Anterior cingulate cortex (tissue), 58 donors: ENCODE data around the gene OR5AC2.

Experiments
- DNase-seq, 58 donors: peaks; one replicate each; lab custom pipeline; 2025; lab: John Stamatoyannopoulos, UW

Gene OR5AC2

GRCh38 chr3:98086873-98087272, at the start of gene OR5AC2:
Gene OR5AC2, plus strand, starts transcription at chr3:98087173. Its CDS starts 0 bp downstream, at chr3:98087173.
- no peak for DNase-seq

GRCh38 chr3:98038286-98038685, 48.7 kb upstream of the OR5AC2 start:
- no peak for DNase-seq

- DNase-seq: no peak
Measured at GRCh38 chr3:98038876-98039275, 48.1 kb upstream of the OR5AC2 start.

DNA sequence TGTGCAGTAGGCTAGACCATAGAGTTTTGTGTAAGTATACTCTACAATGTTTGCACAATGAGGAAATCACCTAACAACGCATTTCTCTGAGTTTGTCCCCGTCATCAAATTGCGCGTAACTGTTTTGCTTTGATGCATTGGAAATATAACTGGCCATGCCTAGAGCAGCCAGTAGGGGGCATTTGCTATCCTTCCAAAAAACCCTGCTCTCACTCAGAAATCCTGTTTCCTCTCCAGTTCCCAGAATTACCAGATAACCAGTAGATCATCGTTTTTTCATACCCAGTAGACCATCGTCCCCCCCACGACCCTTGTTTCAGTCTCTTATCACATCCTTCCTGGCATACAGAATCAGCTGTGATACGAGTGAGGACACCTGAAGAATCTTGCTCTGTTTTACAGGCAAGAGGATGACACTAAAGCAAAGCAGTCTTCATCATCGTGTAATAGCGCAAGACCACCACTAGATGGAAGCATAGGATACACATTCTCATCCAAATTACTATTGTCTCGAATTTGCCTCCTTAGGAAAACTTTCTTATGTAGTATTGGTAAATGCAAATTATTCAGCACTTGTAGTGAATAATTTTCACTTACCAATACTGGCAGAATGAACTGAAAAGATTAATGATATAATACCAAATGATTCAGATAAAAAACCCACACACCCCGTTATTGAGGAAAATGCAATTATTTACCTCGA, 47.5 kb upstream of the OR5AC2 start:
- peak in 54 of 58 donors; percentile 4 to 88 (median 54) for DNase-seq

- DNase-seq: no peak
Measured at GRCh38 chr3:98041350-98041749, 45.6 kb upstream of the OR5AC2 start.

- no peak for DNase-seq
Measured at GRCh38 chr3:98048586-98048985, 38.4 kb upstream of the OR5AC2 start.

DNA sequence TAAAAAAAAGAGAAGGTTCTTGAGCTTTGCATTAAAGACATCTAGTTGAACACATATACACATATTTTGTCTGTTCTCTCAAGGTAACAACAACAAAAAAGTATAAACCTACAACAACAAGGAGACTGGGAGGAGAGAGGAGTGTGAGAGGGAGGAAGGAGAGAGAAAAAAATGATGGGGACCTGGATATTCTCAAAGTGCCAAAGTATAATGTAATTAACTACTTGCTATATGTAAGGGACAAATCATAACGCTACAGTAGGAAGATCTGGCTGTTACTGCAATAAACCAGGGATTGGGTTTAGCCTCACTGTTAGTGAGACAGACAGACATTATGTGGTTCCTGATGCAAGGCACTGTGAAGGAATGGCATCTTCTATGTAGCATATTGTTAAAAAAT, 37.7 kb upstream of the OR5AC2 start:
- no peak for DNase-seq

- peak in 1 of 58 donors; percentile 3 for DNase-seq
Measured at GRCh38 chr3:98056035-98056434, 30.9 kb upstream of the OR5AC2 start.

DNA sequence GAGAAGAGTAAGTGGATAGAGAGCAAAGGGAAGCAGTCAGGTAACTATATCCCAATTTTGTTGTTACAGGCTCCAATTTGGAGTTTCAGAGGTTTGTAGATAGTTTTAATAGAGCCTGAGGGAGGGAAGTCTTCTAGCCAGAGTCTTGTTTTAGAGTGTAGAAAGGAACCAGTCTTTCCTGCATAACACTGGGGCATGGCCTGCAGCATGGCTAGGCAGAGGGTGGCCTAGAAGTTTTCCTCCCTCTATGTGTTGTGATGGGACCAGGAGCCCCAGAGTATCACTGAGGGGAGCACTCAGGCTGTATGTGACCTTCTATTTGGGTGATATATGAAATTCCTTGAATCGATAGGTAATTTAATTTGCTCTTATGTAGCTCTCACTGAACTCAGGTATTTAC, 29.3 kb upstream of the OR5AC2 start:
- DNase-seq: no peak

GRCh38 chr3:98058244-98058960, 28.6 kb upstream of the OR5AC2 start:
- DNase-seq: no peak

DNA sequence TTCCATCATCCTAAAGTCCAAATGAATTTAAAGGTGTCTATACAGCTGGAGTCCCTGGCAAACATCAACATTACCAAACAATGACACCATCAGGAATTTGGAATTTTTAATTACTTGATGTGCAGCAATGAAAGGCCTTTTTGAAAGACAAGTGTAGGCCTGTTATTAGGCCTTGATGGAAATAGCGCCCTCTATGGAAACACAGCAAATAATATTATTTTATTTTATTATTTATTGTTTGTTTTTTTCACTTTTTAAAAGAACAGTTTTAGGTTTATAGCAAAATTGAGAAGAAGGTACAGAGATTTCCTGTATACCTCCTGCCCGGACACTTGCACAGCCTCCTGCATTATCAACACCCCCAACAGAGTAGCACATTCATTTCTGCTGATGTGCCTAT, 18.1 kb upstream of the OR5AC2 start:
- no peak for DNase-seq

- no peak for DNase-seq
Measured at GRCh38 chr3:98070840-98071239, 16.1 kb upstream of the OR5AC2 start.

GRCh38 chr3:98073486-98073885, 13.5 kb upstream of the OR5AC2 start:
- DNase-seq: no peak

- no peak for DNase-seq
Measured at GRCh38 chr3:98095882-98096281, 8.9 kb downstream of the OR5AC2 start.

GRCh38 chr3:98099848-98100247, 12.9 kb downstream of the OR5AC2 start:
- no peak for DNase-seq

GRCh38 chr3:98108162-98108561, 21.2 kb downstream of the OR5AC2 start:
- no peak for DNase-seq

GRCh38 chr3:98109807-98110549, 23.0 kb downstream of the OR5AC2 start:
- no peak for DNase-seq

DNA sequence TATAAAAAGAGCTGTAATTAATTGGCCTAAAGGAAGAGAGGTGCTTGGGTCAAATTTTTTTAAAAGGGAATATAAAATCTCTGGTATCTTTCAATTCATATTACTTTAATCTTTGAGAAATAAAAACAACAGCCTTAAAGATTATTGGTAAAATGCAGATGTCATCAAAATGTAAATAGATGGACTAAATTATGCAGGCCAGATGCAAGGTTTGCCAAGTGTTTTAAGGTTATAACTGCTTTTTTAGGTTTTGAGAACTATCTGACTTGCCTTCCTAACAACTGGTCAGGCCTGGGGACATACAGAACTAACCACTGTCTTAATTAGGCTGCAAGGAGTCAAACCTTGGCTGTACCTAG, 23.6 kb downstream of the OR5AC2 start:
- DNase-seq: no peak

- DNase-seq: no peak
Measured at GRCh38 chr3:98114264-98114663, 27.3 kb downstream of the OR5AC2 start.

GRCh38 chr3:98115717-98116116, 28.7 kb downstream of the OR5AC2 start:
- no peak for DNase-seq

DNA sequence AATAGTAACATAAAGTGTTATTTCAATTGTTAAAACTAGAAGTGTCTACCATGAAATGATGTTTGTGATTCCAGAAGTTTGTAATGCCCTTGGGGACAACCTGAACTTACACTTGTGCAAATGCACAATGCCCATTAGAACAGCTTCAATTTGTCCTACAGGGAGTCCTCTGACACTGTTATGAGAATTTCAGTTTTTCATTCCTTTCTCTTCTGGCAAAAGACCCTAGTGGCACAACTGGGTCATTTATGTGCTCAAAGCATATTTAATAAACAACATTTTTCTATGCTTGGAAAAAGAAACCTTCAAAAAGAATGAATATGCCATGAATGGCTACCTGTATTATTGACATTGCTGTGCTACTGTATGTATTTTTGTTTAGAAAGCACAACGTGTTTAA, 43.4 kb downstream of the OR5AC2 start, which contains the start of gene OR5H1:
OR5H1 (plus strand) TSS at position 301 of the 400 bp plus-strand sequence. CDS start 1,977 bp downstream, outside the sequence.
- no peak for DNase-seq
